Prostate gland (tissue), 2 donors: ENCODE measurements around the gene SVOPL. TPM values are rescaled to one million over a fixed set of nuclear protein-coding genes. Genes with fewer than 3 reads are reported as not detected.

Experiments used
- DNase-seq: peaks from one replicate; pipeline ENCODE4 v3.0.0-alpha.2; 2019; ENCODE audit warnings: low spot score
- H3K27ac ChIP-seq, 2 donors: fragments of 200-600 bp; sonication (generic); 2 replicates each; pipeline ENCODE4 v1.5.1; 2017 to 2019
- H3K27me3 ChIP-seq: fragments of 200-600 bp; sonication (generic); replicated peaks from 2 replicates; pipeline ENCODE4 v1.5.1; 2019; ENCODE audit not compliant: insufficient read depth
- H3K36me3 ChIP-seq, 2 donors: fragments of 200-600 bp; sonication (generic); 1 replicate in 1 of 2; 2 replicates in 1 of 2; pipeline versions ENCODE4 v1.5.1 to v1.8.1; 2017 to 2019
- H3K4me1 ChIP-seq: fragments of 200-600 bp; sonication (generic); replicated peaks from 2 replicates; pipeline ENCODE4 v1.5.1; 2019
- H3K4me3 ChIP-seq, 2 donors: fragments of 200-600 bp; sonication (generic); 2 replicates each; pipeline ENCODE4 v1.5.1; 2017 to 2019
- H3K9me3 ChIP-seq: fragments of 200-600 bp; sonication (generic); 2 replicates; pipeline ENCODE4 v1.5.1; 2017
- CTCF ChIP-seq, 4 experiments: fragments of 200-600 bp in 2 of 4; fragments of 450-650 bp in 2 of 4; sonication (generic) in 2 of 4; IDR thresholded peaks; 1 replicate in 3 of 4; 2 replicates in 1 of 4; pipeline ENCODE4 v1.5.1; 2016 to 2019; ENCODE audit warnings: antibody characterized with exemption in 4 of 4, mild to moderate bottlenecking in 2 of 4, moderate library complexity in 2 of 4
- POLR2A ChIP-seq: fragments of 450-650 bp; IDR thresholded peaks from one replicate; pipeline ENCODE4 v1.6.1; 2016; ENCODE audit warnings: antibody characterized with exemption, mild to moderate bottlenecking
- POLR2AphosphoS5 ChIP-seq: sonication (generic); formaldehyde crosslinking; IDR thresholded peaks from one replicate; pipeline ENCODE4 v1.6.1; 2017; ENCODE audit warnings: antibody characterized with exemption
- WGBS: methylation state at CpG from one replicate; pipeline ENCODE4 v1.1.5; 2018; 5-methylcytosine and 5-hydroxymethylcytosine counted together
- intact Hi-C: fragments of 100-400 bp; cut with DNase I; formaldehyde crosslinking; loops from one replicate; pipeline ENCODE4 v1.14.2; 2022
- total RNA-seq, 2 donors: library from RNA; depleted of rRNA; stranded (reverse); fragments of >200 nt; gene quantifications; one replicate each; pipeline ENCODE4 v1.1.0, GENCODE V29; 2016

SVOPL gene
- total RNA-seq, 2 donors from 2014 or later = 0.36 TPM; not detected in 1

GRCh38 chr7:138720286-138720685 lies 19.1 kb upstream of the SVOPL start:
- Histone ChIP-seq H3K4me1 (no peaks in the 10 kb centered on the region), H3K27ac (no peak overlapping the region), H3K36me3 (no peaks in the 10 kb centered on the region), H3K27me3 (no peaks in the 10 kb centered on the region), H3K9me3 (no peaks in the 10 kb centered on the region), H3K4me3 (no peak overlapping the region)
- DNase-seq = no peak
- intact Hi-C loops = no loop called here
- TF ChIP-seq CTCF (IDR thresholded peaks at IDR 0.05) = no peak
- peak; percentile 9 for TF ChIP-seq POLR2AphosphoS5
- WGBS = 62% methylated on average over 4 of the region's 4 CpGs

GRCh38 chr7:138716889-138717288 lies 15.7 kb upstream of the SVOPL start:
- intact Hi-C loops = no loop called here
- no peak overlapping the region for H3K4me3 ChIP-seq
- TF ChIP-seq POLR2AphosphoS5 = no peak
- TF ChIP-seq CTCF (IDR thresholded peaks at IDR 0.05) = no peak
- no peak for TF ChIP-seq POLR2A
- H3K4me1 ChIP-seq = no peaks in the 10 kb centered on the region
- 96% methylated on average over 7 of the region's 7 CpGs for WGBS
- DNase-seq = no peak
- H3K36me3 ChIP-seq = no peaks in the 10 kb centered on the region
- no peaks in the 10 kb centered on the region for H3K9me3 ChIP-seq
- H3K27me3 ChIP-seq = no peaks in the 10 kb centered on the region
- no peak overlapping the region for H3K27ac ChIP-seq

- WGBS = 89% methylated on average over 7 of the region's 7 CpGs
- Histone ChIP-seq H3K36me3 (no peaks in the 10 kb centered on the region), H3K4me3 (no peak overlapping the region), H3K27ac (no peak overlapping the region), H3K27me3 (no peaks in the 10 kb centered on the region), H3K4me1 (no peaks in the 10 kb centered on the region), H3K9me3 (no peaks in the 10 kb centered on the region)
- TF ChIP-seq POLR2A (no peak), POLR2AphosphoS5 (no peak), CTCF (IDR thresholded peaks at IDR 0.05) (no peak)
- intact Hi-C loops = no loop called here
- no peak for DNase-seq
These were observed 12.0 kb upstream of the SVOPL start for GRCh38 chr7:138713191-138713590.

GRCh38 chr7:138712652-138713051 lies 11.5 kb upstream of the SVOPL start:
- H3K27ac ChIP-seq = no peak overlapping the region
- H3K36me3 ChIP-seq = no peaks in the 10 kb centered on the region
- intact Hi-C loops = no loop called here
- H3K4me1 ChIP-seq = no peaks in the 10 kb centered on the region
- no peak for DNase-seq
- 96% methylated on average over 9 of the region's 9 CpGs for WGBS
- H3K4me3 ChIP-seq = no peak overlapping the region
- no peaks in the 10 kb centered on the region for H3K27me3 ChIP-seq
- H3K9me3 ChIP-seq = no peaks in the 10 kb centered on the region
- TF ChIP-seq CTCF (IDR thresholded peaks at IDR 0.05) = no peak
- no peak for TF ChIP-seq POLR2AphosphoS5
- no peak for TF ChIP-seq POLR2A

- intact Hi-C loops = no loop called here
- Histone ChIP-seq H3K9me3 (no peaks in the 10 kb centered on the region), H3K4me3 (no peak overlapping the region), H3K27me3 (no peaks in the 10 kb centered on the region), H3K36me3 (no peaks in the 10 kb centered on the region), H3K27ac (no peak overlapping the region), H3K4me1 (no peaks in the 10 kb centered on the region)
- 63% methylated on average over 15 of the region's 15 CpGs for WGBS
- DNase-seq = no peak
- TF ChIP-seq POLR2A = no peak
- no peak for TF ChIP-seq POLR2AphosphoS5
- TF ChIP-seq CTCF (IDR thresholded peaks at IDR 0.05) = no peak
These were observed 9.6 kb upstream of the SVOPL start for GRCh38 chr7:138710536-138711385.
